HL-60 (cell line): ENCODE data around the gene BLNK.

Experiments
- GABPA ChIP-seq: IDR thresholded peaks from 2 replicates; pipeline ENCODE4 v1.6.1; 2012; ENCODE audit warnings: low read depth
- POLR2AphosphoS5 ChIP-seq: IDR thresholded peaks from 2 replicates; pipeline ENCODE4 v1.6.1; 2012; ENCODE audit warnings: low read depth
- SPI1 ChIP-seq: IDR thresholded peaks from 2 replicates; pipeline ENCODE4 v1.6.1; 2012; ENCODE audit warnings: low read depth, mild to moderate bottlenecking, borderline replicate concordance
- TF ChIP-seq, protein P1 (sequence below): IDR thresholded peaks from one replicate; pipeline ENCODE4 v1.5.1; 2011; ENCODE audit warnings: low read length, control low read depth, inconsistent platforms; ENCODE audit not compliant: insufficient read depth
- TF ChIP-seq, protein P2 (sequence below): IDR thresholded peaks from 2 replicates; pipeline ENCODE4 v1.6.1; 2012; ENCODE audit warnings: low read depth; ENCODE audit not compliant: insufficient replicate concordance

DNA sequence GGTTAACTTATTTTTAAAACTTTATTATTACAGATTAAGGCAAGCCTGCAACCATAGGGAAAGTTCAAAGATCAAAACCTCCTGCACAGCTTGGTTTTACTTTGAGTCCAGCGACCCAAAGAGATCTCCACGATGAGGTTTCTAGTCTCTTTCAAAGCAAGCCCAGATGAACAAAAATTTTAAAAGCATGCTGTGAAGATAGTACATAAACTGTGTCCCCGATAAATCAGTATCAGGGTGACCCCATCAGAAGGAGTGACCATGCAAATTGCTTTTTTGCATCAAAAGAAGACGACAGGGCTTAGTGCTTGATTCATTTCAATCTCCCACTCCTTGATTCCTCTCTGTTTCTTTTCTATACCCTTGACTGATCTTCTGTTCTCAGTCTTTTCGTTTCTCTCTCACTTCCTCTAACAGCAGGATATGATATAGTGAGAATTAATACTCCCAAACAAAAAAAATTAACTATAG, 16.8 kb upstream of the BLNK start:
- TF ChIP-seq, protein P1, sequence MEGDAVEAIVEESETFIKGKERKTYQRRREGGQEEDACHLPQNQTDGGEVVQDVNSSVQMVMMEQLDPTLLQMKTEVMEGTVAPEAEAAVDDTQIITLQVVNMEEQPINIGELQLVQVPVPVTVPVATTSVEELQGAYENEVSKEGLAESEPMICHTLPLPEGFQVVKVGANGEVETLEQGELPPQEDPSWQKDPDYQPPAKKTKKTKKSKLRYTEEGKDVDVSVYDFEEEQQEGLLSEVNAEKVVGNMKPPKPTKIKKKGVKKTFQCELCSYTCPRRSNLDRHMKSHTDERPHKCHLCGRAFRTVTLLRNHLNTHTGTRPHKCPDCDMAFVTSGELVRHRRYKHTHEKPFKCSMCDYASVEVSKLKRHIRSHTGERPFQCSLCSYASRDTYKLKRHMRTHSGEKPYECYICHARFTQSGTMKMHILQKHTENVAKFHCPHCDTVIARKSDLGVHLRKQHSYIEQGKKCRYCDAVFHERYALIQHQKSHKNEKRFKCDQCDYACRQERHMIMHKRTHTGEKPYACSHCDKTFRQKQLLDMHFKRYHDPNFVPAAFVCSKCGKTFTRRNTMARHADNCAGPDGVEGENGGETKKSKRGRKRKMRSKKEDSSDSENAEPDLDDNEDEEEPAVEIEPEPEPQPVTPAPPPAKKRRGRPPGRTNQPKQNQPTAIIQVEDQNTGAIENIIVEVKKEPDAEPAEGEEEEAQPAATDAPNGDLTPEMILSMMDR: no peak
- TF ChIP-seq GABPA (no peak), SPI1 (no peak), POLR2AphosphoS5 (no peak)
- TF ChIP-seq, protein P2, sequence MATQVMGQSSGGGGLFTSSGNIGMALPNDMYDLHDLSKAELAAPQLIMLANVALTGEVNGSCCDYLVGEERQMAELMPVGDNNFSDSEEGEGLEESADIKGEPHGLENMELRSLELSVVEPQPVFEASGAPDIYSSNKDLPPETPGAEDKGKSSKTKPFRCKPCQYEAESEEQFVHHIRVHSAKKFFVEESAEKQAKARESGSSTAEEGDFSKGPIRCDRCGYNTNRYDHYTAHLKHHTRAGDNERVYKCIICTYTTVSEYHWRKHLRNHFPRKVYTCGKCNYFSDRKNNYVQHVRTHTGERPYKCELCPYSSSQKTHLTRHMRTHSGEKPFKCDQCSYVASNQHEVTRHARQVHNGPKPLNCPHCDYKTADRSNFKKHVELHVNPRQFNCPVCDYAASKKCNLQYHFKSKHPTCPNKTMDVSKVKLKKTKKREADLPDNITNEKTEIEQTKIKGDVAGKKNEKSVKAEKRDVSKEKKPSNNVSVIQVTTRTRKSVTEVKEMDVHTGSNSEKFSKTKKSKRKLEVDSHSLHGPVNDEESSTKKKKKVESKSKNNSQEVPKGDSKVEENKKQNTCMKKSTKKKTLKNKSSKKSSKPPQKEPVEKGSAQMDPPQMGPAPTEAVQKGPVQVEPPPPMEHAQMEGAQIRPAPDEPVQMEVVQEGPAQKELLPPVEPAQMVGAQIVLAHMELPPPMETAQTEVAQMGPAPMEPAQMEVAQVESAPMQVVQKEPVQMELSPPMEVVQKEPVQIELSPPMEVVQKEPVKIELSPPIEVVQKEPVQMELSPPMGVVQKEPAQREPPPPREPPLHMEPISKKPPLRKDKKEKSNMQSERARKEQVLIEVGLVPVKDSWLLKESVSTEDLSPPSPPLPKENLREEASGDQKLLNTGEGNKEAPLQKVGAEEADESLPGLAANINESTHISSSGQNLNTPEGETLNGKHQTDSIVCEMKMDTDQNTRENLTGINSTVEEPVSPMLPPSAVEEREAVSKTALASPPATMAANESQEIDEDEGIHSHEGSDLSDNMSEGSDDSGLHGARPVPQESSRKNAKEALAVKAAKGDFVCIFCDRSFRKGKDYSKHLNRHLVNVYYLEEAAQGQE: no peak
